Fibroblast of lung (primary cell): ENCODE data around the gene FER. TPM values are rescaled to one million over a fixed set of nuclear protein-coding genes. Genes with fewer than 3 reads are reported as not detected.

Experiments used
- DNase-seq, 2 donors: peaks; one replicate each; pipeline versions ENCODE4 v3.0.0 to v3.0.0-alpha.2; 2010; ENCODE audit warnings: low read depth in 2 of 2
- H2AFZ ChIP-seq: 2 replicates; pipeline ENCODE4 v1.5.1; 2012; ENCODE audit warnings: low read length, control low read depth, inconsistent platforms
- H3K27ac ChIP-seq: 2 replicates; pipeline ENCODE4 v1.5.1; 2011; ENCODE audit warnings: low read length, control low read depth; ENCODE audit not compliant: insufficient read depth
- H3K27me3 ChIP-seq: 2 replicates; pipeline ENCODE4 v1.5.1; 2011; ENCODE audit warnings: mild to moderate bottlenecking, low read length; ENCODE audit not compliant: control insufficient read depth, insufficient read depth
- H3K36me3 ChIP-seq: 2 replicates; pipeline ENCODE4 v1.5.1; 2011; ENCODE audit warnings: low read length; ENCODE audit not compliant: control insufficient read depth, insufficient read depth
- H3K4me1 ChIP-seq: 2 replicates; pipeline ENCODE4 v1.5.1; 2011; ENCODE audit warnings: low read length; ENCODE audit not compliant: control insufficient read depth, insufficient read depth; ENCODE audit errors: extremely low read depth
- H3K4me2 ChIP-seq: 2 replicates; pipeline ENCODE4 v1.5.1; 2011; ENCODE audit warnings: low read length, control low read depth; ENCODE audit not compliant: insufficient read depth; ENCODE audit errors: extremely low read depth
- H3K4me3 ChIP-seq, 4 experiments: fragments of 200-600 bp in 1 of 4; sonication (generic) in 1 of 4; replicated peaks in 1 of 4; 2 replicates each; pipeline ENCODE4 v1.5.1; 2011 to 2016; ENCODE audit warnings: low read length in 4 of 4, low read depth in 3 of 4, mild to moderate bottlenecking in 3 of 4, control low read depth in 2 of 4, inconsistent platforms in 1 of 4, mixed read lengths in 1 of 4; ENCODE audit not compliant: insufficient read depth in 1 of 4; ENCODE audit errors: control extremely low read depth in 1 of 4
- H3K79me2 ChIP-seq: 2 replicates; pipeline ENCODE4 v1.5.1; 2012; ENCODE audit warnings: mild to moderate bottlenecking, low read length, inconsistent platforms; ENCODE audit not compliant: control insufficient read depth, insufficient read depth
- H3K9ac ChIP-seq: 2 replicates; pipeline ENCODE4 v1.5.1; 2011; ENCODE audit warnings: mild to moderate bottlenecking, low read length, control low read depth; ENCODE audit not compliant: insufficient read depth
- H3K9me3 ChIP-seq: 2 replicates; pipeline ENCODE4 v1.5.1; 2012; ENCODE audit warnings: low read depth, low read length; ENCODE audit not compliant: control insufficient read depth, insufficient read depth
- H4K20me1 ChIP-seq: 2 replicates; pipeline ENCODE4 v1.5.1; 2011; ENCODE audit warnings: low read length; ENCODE audit not compliant: control insufficient read depth, insufficient read depth; ENCODE audit errors: extremely low read depth
- EZH2 ChIP-seq: IDR thresholded peaks from 2 replicates; pipeline ENCODE4 v1.5.1; 2012; ENCODE audit warnings: low read length, control low read depth, mild to moderate bottlenecking; ENCODE audit errors: missing control alignments
- polyA plus RNA-seq, 2 donors: library from polyadenylated mRNA; depleted of rRNA in 1 of 2; stranded (reverse) in 1 of 2; unstranded in 1 of 2; fragments of >200 nt; gene quantifications; 2 replicates each; pipeline ENCODE4 v1.2.1, GENCODE V29; 2011 to 2012; ENCODE audit warnings: missing spikeins in 1 of 2
- total RNA-seq: library from RNA; depleted of rRNA; stranded (reverse); fragments of >200 nt; gene quantifications from 2 replicates; pipeline ENCODE4 v1.2.1, GENCODE V29; 2014
- TF ChIP-seq, protein P1 (sequence below), 2 donors: IDR thresholded peaks in 1 of 2; conservative IDR thresholded peaks in 1 of 2; 1 replicate in 1 of 2; 2 replicates in 1 of 2; pipeline ENCODE4 v1.5.1; 2011 to 2012; ENCODE audit warnings: low read length in 2 of 2, control low read depth in 1 of 2, inconsistent platforms in 1 of 2, low read depth in 1 of 2, mild to moderate bottlenecking in 1 of 2

FER gene
- total and polyA plus RNA-seq, 2 donors (not counting 1 experiment from before 2014, with no cell fraction given): 12.2 to 21.3 TPM

GRCh38 chr5:108739906-108740305 lies 7.8 kb upstream of the FER start:
- H2AFZ ChIP-seq: no peak overlapping the region
- H3K36me3 ChIP-seq: no peaks in the 10 kb centered on the region
- H4K20me1 ChIP-seq: no peaks in the 10 kb centered on the region
- H3K27me3 ChIP-seq: no peaks in the 10 kb centered on the region
- no peak overlapping the region for H3K4me3 ChIP-seq
- H3K4me1 ChIP-seq: no peaks in the 10 kb centered on the region
- H3K9me3 ChIP-seq: no peaks in the 10 kb centered on the region
- no peak overlapping the region for H3K9ac ChIP-seq
- H3K79me2 ChIP-seq: no peaks in the 10 kb centered on the region
- TF ChIP-seq, protein P1, sequence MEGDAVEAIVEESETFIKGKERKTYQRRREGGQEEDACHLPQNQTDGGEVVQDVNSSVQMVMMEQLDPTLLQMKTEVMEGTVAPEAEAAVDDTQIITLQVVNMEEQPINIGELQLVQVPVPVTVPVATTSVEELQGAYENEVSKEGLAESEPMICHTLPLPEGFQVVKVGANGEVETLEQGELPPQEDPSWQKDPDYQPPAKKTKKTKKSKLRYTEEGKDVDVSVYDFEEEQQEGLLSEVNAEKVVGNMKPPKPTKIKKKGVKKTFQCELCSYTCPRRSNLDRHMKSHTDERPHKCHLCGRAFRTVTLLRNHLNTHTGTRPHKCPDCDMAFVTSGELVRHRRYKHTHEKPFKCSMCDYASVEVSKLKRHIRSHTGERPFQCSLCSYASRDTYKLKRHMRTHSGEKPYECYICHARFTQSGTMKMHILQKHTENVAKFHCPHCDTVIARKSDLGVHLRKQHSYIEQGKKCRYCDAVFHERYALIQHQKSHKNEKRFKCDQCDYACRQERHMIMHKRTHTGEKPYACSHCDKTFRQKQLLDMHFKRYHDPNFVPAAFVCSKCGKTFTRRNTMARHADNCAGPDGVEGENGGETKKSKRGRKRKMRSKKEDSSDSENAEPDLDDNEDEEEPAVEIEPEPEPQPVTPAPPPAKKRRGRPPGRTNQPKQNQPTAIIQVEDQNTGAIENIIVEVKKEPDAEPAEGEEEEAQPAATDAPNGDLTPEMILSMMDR (conservative IDR thresholded peaks at IDR 0.05 in 1 of 2, IDR thresholded peaks at IDR 0.05 in 1 of 2; ENCODE audit: low read depth in 1 of 2, low read length in 2 of 2): no peak
- no peak for TF ChIP-seq EZH2
- H3K27ac ChIP-seq: no peak overlapping the region
- no peak for DNase-seq
- no peak overlapping the region for H3K4me2 ChIP-seq

DNA sequence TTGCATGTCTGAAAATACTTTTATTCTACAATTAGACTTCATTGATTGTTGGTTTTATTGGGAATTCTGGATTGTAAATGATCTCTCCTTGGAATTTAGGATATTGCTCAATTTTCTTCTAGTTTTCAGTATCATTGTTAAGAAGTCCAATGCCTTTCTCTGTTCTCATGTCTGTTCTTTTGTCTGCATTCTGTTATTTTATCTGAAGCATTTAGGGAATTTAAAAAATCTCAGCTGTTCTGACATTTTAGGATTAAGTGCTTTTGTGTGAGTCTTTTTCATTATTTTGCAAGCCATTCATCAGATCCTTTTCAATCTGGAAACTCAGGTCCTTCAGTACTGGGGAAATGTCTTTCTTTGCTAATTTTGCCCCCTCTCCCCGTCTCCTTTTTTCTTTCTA lies 4.4 kb upstream of the FER start:
- H3K9ac ChIP-seq: no peak overlapping the region
- TF ChIP-seq, protein P1 (conservative IDR thresholded peaks at IDR 0.05 in 1 of 2, IDR thresholded peaks at IDR 0.05 in 1 of 2; ENCODE audit: low read depth in 1 of 2, low read length in 2 of 2): no peak
- TF ChIP-seq EZH2: no peak
- no peak overlapping the region for H2AFZ ChIP-seq
- H4K20me1 ChIP-seq: no peaks in the 10 kb centered on the region
- no peaks in the 10 kb centered on the region for H3K9me3 ChIP-seq
- no peaks in the 10 kb centered on the region for H3K4me1 ChIP-seq
- no peaks in the 10 kb centered on the region for H3K27me3 ChIP-seq
- H3K36me3 ChIP-seq: no peaks in the 10 kb centered on the region
- H3K27ac ChIP-seq: no peak overlapping the region
- peak in 1 of 2 donors; percentile 69 for DNase-seq
- H3K4me3 ChIP-seq: no peak overlapping the region
- no peak overlapping the region for H3K4me2 ChIP-seq
- H3K79me2 ChIP-seq: no peaks in the 10 kb centered on the region

GRCh38 chr5:108743846-108744245 lies 3.9 kb upstream of the FER start:
- Histone ChIP-seq H4K20me1 (no peaks in the 10 kb centered on the region), H3K27ac (no peak overlapping the region), H3K36me3 (no peaks in the 10 kb centered on the region), H3K9ac (no peak overlapping the region), H3K27me3 (no peaks in the 10 kb centered on the region), H3K79me2 (no peaks in the 10 kb centered on the region), H3K4me1 (no peaks in the 10 kb centered on the region), H3K9me3 (no peaks in the 10 kb centered on the region), H2AFZ (no peak overlapping the region), H3K4me3 (no peak overlapping the region), H3K4me2 (no peak overlapping the region)
- TF ChIP-seq, protein P1 (conservative IDR thresholded peaks at IDR 0.05 in 1 of 2, IDR thresholded peaks at IDR 0.05 in 1 of 2; ENCODE audit: low read depth in 1 of 2, low read length in 2 of 2): no peak
- DNase-seq: no peak
